ENCODE measurements around the gene MYLK4. TPM values are rescaled to one million over a fixed set of nuclear protein-coding genes. Genes with fewer than 3 reads are reported as not detected.

Gene MYLK4
- polyA plus RNA-seq, 1 donor from 2014 or later, result 0.08 TPM

- no peaks in the 10 kb centered on the region for H3K4me1 Mint-ChIP-seq
- H3K9me3 Mint-ChIP-seq, result no peaks in the 10 kb centered on the region
- H3K27me3 Mint-ChIP-seq, result no peaks in the 10 kb centered on the region
- no peak overlapping the region for H3K27ac Mint-ChIP-seq
- no peaks in the 10 kb centered on the region for H3K36me3 Mint-ChIP-seq
- H3K4me3 Mint-ChIP-seq, result no peak overlapping the region
Observed at GRCh38 chr6:2695454-2696095, 55.1 kb downstream of the MYLK4 start.

- H3K4me1 Mint-ChIP-seq, result no peaks in the 10 kb centered on the region
- no peak overlapping the region for H3K4me3 Mint-ChIP-seq
- peaks cover 2% of the 10 kb centered on the region for H3K27me3 Mint-ChIP-seq
- no peaks in the 10 kb centered on the region for H3K36me3 Mint-ChIP-seq
- no peak overlapping the region for H3K27ac Mint-ChIP-seq
- H3K9me3 Mint-ChIP-seq, result no peaks in the 10 kb centered on the region
Observed at GRCh38 chr6:2693231-2693630, 57.5 kb downstream of the MYLK4 start.

- Mint-ChIP-seq H3K27ac (no peak overlapping the region), H3K9me3 (no peaks in the 10 kb centered on the region), H3K4me1 (no peaks in the 10 kb centered on the region), H3K36me3 (peaks cover 10% of the 10 kb centered on the region), H3K27me3 (peaks cover 2% of the 10 kb centered on the region), H3K4me3 (no peak overlapping the region)
Observed at GRCh38 chr6:2688401-2689064, 62.2 kb downstream of the MYLK4 start.

- no peaks in the 10 kb centered on the region for H3K9me3 Mint-ChIP-seq
- H3K36me3 Mint-ChIP-seq, result peaks cover 10% of the 10 kb centered on the region
- peaks cover 2% of the 10 kb centered on the region for H3K27me3 Mint-ChIP-seq
- H3K27ac Mint-ChIP-seq, result peak overlapping the region in 1 of 3 donors; percentile 62
- no peak overlapping the region for H3K4me3 Mint-ChIP-seq
- no peaks in the 10 kb centered on the region for H3K4me1 Mint-ChIP-seq
Observed at GRCh38 chr6:2687456-2687855, 63.3 kb downstream of the MYLK4 start.

GRCh38 chr6:2686515-2686914 is 64.2 kb downstream of the MYLK4 start:
- no peak overlapping the region for H3K4me3 Mint-ChIP-seq
- H3K4me1 Mint-ChIP-seq, result no peaks in the 10 kb centered on the region
- H3K9me3 Mint-ChIP-seq, result no peaks in the 10 kb centered on the region
- peaks cover 10% of the 10 kb centered on the region for H3K36me3 Mint-ChIP-seq
- no peak overlapping the region for H3K27ac Mint-ChIP-seq
- peaks cover 2% of the 10 kb centered on the region for H3K27me3 Mint-ChIP-seq

- H3K4me1 Mint-ChIP-seq, result no peaks in the 10 kb centered on the region
- peaks cover 10% of the 10 kb centered on the region for H3K36me3 Mint-ChIP-seq
- H3K9me3 Mint-ChIP-seq, result no peaks in the 10 kb centered on the region
- no peak overlapping the region for H3K4me3 Mint-ChIP-seq
- H3K27ac Mint-ChIP-seq, result peak overlapping the region in 1 of 3 donors; percentile 32
- peaks cover 2% of the 10 kb centered on the region for H3K27me3 Mint-ChIP-seq
Observed at GRCh38 chr6:2684766-2685754, 65.7 kb downstream of the MYLK4 start.

- peaks cover 10% of the 10 kb centered on the region for H3K36me3 Mint-ChIP-seq
- H3K27ac Mint-ChIP-seq, result no peak overlapping the region
- no peaks in the 10 kb centered on the region for H3K27me3 Mint-ChIP-seq
- no peak overlapping the region for H3K4me3 Mint-ChIP-seq
- H3K9me3 Mint-ChIP-seq, result no peaks in the 10 kb centered on the region
- no peaks in the 10 kb centered on the region for H3K4me1 Mint-ChIP-seq
Observed at GRCh38 chr6:2684103-2684749, 66.5 kb downstream of the MYLK4 start.

GRCh38 chr6:2680264-2680922 is 70.3 kb downstream of the MYLK4 start:
- Mint-ChIP-seq H3K4me1 (no peaks in the 10 kb centered on the region), H3K9me3 (no peaks in the 10 kb centered on the region), H3K36me3 (peaks cover 7% of the 10 kb centered on the region), H3K27me3 (no peaks in the 10 kb centered on the region), H3K4me3 (no peak overlapping the region), H3K27ac (no peak overlapping the region)

GRCh38 chr6:2677080-2677593 is 73.6 kb downstream of the MYLK4 start:
- peaks cover 2% of the 10 kb centered on the region for H3K36me3 Mint-ChIP-seq
- H3K27me3 Mint-ChIP-seq, result no peaks in the 10 kb centered on the region
- peak overlapping the region in 1 of 3 donors; percentile 3 for H3K27ac Mint-ChIP-seq
- no peaks in the 10 kb centered on the region for H3K4me1 Mint-ChIP-seq
- no peak overlapping the region for H3K4me3 Mint-ChIP-seq
- H3K9me3 Mint-ChIP-seq, result no peaks in the 10 kb centered on the region

- Mint-ChIP-seq H3K27ac (no peak overlapping the region), H3K9me3 (no peaks in the 10 kb centered on the region), H3K4me3 (no peak overlapping the region), H3K36me3 (peaks cover 2% of the 10 kb centered on the region), H3K4me1 (no peaks in the 10 kb centered on the region), H3K27me3 (no peaks in the 10 kb centered on the region)
Observed at GRCh38 chr6:2676048-2676447, 74.7 kb downstream of the MYLK4 start.

GRCh38 chr6:2674857-2675256 is 75.9 kb downstream of the MYLK4 start:
- no peaks in the 10 kb centered on the region for H3K27me3 Mint-ChIP-seq
- H3K36me3 Mint-ChIP-seq, result peaks cover 2% of the 10 kb centered on the region

GRCh38 chr6:2669067-2669700 is 81.5 kb downstream of the MYLK4 start:
- Mint-ChIP-seq H3K36me3 (peaks cover 2% of the 10 kb centered on the region), H3K27ac (no peak overlapping the region), H3K27me3 (no peaks in the 10 kb centered on the region)

More at GRCh38 chr6:2674857-2675256, 75.9 kb downstream of the MYLK4 start:
- Mint-ChIP-seq H3K27ac (no peak overlapping the region), H3K4me3 (no peak overlapping the region), H3K9me3 (no peaks in the 10 kb centered on the region), H3K4me1 (no peaks in the 10 kb centered on the region)

GRCh38 chr6:2667617-2668016 is 83.1 kb downstream of the MYLK4 start:
- Mint-ChIP-seq H3K4me3 (no peak overlapping the region), H3K27me3 (no peaks in the 10 kb centered on the region), H3K4me1 (peaks cover 0 to 3% (median 0%) of the 10 kb centered on the region in 3 donors), H3K36me3 (no peaks in the 10 kb centered on the region), H3K27ac (no peak overlapping the region), H3K9me3 (no peaks in the 10 kb centered on the region)

More at GRCh38 chr6:2669067-2669700, 81.5 kb downstream of the MYLK4 start:
- H3K4me1 Mint-ChIP-seq, result peaks cover 0 to 3% (median 0%) of the 10 kb centered on the region in 3 donors
- H3K9me3 Mint-ChIP-seq, result no peaks in the 10 kb centered on the region
- no peak overlapping the region for H3K4me3 Mint-ChIP-seq

All from IgD-negative memory B cell (primary cell).